NCI-H1417 (cell line): ENCODE results near the gene RBM3.

Source experiments
- DNase-seq, 3 experiments: peaks; one replicate each; lab custom pipeline; 2025; lab: John Stamatoyannopoulos, UW

The RBM3 gene

DNA sequence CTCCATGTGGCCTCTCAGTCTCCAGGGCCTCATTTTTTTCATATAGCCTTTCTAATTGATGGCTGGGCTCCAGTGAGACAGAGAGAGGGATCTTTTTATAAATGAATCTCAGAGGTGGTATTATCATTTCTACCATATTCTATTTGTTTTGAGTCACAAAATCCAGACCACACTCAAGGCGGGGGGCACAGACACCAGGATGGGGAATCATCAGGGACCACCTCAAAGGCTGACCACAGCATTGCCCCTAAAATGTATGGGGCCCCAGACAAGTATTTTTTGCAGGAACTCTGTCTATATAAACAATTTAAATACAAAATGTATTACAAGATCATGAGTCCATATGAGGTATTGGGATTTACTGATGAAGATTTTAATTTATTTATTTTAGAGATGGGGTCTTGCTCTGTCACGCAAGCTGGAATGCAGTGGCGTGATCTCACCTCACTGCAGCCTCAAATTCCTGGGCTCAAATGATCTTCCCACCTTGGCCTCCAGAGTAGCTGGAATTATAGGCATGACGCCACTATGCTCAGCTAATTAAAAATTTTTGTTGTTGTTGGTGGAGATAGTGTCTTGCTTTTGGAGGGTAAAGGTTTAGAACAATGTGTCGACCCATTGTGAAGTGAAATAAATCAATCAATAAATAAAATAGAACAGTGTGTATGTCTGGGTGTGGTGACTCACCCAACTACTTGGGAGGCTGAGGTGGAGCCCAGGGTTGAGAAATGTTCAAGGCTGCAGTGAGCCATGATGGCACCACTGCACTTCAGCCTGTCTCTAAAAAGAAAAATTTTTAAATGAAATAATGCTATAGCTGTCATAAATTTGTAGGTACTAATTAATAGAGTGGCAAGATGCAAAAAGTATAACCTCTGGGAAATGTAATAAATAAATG lies 52.4 kb downstream of the RBM3 start:
- no peak for DNase-seq
